Neural progenitor cell (in vitro differentiated cells): Measurements from ENCODE around the gene CREB5.

Source experiments
- EZH2 ChIP-seq: fragments of 200-600 bp; sonication (generic); IDR thresholded peaks from 2 replicates; pipeline ENCODE4 v1.6.1; 2017; ENCODE audit warnings: antibody characterized with exemption, mild to moderate bottlenecking, moderate library complexity
- EZH2phosphoT487 ChIP-seq: fragments of 200-600 bp; sonication (generic); IDR thresholded peaks from 2 replicates; pipeline ENCODE4 v1.6.1; 2017; ENCODE audit warnings: antibody characterized with exemption
- TF ChIP-seq, protein P1 (sequence below): fragments of 200-600 bp; sonication (generic); IDR thresholded peaks from 2 replicates; pipeline ENCODE4 v1.5.1; 2017; ENCODE audit warnings: antibody characterized with exemption, mild to moderate bottlenecking

GRCh38 chr7:28649811-28650210 is 237.5 kb downstream of the CREB5 start:
- TF ChIP-seq, protein P1, sequence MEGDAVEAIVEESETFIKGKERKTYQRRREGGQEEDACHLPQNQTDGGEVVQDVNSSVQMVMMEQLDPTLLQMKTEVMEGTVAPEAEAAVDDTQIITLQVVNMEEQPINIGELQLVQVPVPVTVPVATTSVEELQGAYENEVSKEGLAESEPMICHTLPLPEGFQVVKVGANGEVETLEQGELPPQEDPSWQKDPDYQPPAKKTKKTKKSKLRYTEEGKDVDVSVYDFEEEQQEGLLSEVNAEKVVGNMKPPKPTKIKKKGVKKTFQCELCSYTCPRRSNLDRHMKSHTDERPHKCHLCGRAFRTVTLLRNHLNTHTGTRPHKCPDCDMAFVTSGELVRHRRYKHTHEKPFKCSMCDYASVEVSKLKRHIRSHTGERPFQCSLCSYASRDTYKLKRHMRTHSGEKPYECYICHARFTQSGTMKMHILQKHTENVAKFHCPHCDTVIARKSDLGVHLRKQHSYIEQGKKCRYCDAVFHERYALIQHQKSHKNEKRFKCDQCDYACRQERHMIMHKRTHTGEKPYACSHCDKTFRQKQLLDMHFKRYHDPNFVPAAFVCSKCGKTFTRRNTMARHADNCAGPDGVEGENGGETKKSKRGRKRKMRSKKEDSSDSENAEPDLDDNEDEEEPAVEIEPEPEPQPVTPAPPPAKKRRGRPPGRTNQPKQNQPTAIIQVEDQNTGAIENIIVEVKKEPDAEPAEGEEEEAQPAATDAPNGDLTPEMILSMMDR, result no peak
- TF ChIP-seq EZH2, result no peak
- TF ChIP-seq EZH2phosphoT487, result no peak
